ENCODE results near the gene RAI1. TPM values are rescaled to one million over a fixed set of nuclear protein-coding genes. Genes with fewer than 3 reads are reported as not detected.
"Not testable (repeated sequence)": the region's sequence is repeated elsewhere in the genome, so short reads cannot be mapped to it uniquely, and the experiment has no call there.

Gene RAI1, protein sequence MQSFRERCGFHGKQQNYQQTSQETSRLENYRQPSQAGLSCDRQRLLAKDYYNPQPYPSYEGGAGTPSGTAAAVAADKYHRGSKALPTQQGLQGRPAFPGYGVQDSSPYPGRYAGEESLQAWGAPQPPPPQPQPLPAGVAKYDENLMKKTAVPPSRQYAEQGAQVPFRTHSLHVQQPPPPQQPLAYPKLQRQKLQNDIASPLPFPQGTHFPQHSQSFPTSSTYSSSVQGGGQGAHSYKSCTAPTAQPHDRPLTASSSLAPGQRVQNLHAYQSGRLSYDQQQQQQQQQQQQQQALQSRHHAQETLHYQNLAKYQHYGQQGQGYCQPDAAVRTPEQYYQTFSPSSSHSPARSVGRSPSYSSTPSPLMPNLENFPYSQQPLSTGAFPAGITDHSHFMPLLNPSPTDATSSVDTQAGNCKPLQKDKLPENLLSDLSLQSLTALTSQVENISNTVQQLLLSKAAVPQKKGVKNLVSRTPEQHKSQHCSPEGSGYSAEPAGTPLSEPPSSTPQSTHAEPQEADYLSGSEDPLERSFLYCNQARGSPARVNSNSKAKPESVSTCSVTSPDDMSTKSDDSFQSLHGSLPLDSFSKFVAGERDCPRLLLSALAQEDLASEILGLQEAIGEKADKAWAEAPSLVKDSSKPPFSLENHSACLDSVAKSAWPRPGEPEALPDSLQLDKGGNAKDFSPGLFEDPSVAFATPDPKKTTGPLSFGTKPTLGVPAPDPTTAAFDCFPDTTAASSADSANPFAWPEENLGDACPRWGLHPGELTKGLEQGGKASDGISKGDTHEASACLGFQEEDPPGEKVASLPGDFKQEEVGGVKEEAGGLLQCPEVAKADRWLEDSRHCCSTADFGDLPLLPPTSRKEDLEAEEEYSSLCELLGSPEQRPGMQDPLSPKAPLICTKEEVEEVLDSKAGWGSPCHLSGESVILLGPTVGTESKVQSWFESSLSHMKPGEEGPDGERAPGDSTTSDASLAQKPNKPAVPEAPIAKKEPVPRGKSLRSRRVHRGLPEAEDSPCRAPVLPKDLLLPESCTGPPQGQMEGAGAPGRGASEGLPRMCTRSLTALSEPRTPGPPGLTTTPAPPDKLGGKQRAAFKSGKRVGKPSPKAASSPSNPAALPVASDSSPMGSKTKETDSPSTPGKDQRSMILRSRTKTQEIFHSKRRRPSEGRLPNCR (N-terminal part only)
- 8.9 TPM for total RNA-seq

DNA sequence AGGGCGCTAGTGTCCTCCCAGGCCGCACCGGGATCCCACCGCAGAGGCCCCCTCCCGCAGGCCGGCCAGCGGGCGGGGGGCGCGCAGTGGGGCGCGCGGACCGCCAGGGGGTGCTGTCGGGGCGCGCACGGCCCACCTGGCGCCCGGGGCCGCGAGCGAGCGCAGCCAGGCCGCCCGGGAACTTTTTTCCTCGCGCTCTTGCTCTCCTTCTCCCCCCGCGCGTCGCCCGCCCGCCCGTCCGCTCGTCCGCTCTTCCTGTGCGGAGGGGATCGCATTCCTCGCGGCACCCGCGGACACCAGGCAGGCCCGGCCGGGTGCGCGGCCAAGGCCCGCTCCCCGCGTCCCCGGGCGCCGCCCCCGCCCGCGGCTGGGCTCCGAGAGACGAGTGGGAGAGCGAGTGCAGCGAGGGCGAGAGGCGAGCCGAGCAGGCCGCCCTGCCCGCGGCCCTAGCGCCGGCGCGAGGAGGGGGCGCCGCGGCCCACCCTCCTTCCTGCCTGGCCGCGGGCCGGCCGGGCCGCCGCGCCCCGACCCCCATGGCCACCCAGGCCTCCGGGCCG is at the start of gene RAI1:
Gene RAI1, plus strand, starts transcription at position 272 of the 557 bp plus-strand sequence. CDS start 111,491 bp downstream, outside the sequence.
- Histone ChIP-seq H3K4me3 (ENCODE audit: low read length) (peak within 1 kb of the TSS; percentile 59), H3K27me3 (ENCODE audit: insufficient read depth, low read length) (no peaks in the 10 kb centered on the region), H3K4me1 (ENCODE audit: insufficient read depth, low read length) (peaks cover 25% of the 10 kb centered on the region), H3K9me3 (ENCODE audit: low read depth, low read length) (no peaks in the 10 kb centered on the region)

DNA sequence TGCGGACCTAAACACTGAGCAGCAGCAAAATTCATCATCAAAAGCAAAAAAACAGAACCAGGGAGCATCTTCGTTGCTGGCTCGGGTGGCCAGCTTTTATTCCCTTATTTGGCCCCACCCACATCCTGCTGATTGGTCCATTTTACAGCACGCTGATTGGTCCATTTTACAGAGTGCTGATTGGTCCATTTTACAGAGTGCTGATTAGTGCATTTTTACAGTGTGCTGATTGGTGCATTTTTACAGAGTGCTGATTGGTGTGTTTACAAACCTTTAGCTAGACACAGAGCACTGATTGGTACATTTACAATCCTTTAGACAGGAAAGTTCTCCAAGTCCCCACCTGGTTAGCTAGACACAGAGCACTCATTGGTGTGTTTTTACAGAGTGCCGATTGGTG is 48.6 kb upstream of the RAI1 start:
- peaks cover 23% of the 10 kb centered on the region for H3K4me1 ChIP-seq (ENCODE audit: insufficient read depth, low read length)

GRCh38 chr17:17633310-17633709 is 47.9 kb upstream of the RAI1 start:
- Histone ChIP-seq H3K9me3 (ENCODE audit: low read depth, low read length) (no peaks in the 10 kb centered on the region), H3K4me1 (ENCODE audit: insufficient read depth, low read length) (peaks cover 22% of the 10 kb centered on the region), H3K4me3 (ENCODE audit: low read length) (no peak overlapping the region), H3K27me3 (ENCODE audit: insufficient read depth, low read length) (no peaks in the 10 kb centered on the region)

More for the DNA sequence above, 48.6 kb upstream of the RAI1 start:
- H3K27me3 ChIP-seq (ENCODE audit: insufficient read depth, low read length); H3K4me3 ChIP-seq (ENCODE audit: low read length); H3K9me3 ChIP-seq (ENCODE audit: low read depth, low read length): not testable (repeated sequence)

DNA sequence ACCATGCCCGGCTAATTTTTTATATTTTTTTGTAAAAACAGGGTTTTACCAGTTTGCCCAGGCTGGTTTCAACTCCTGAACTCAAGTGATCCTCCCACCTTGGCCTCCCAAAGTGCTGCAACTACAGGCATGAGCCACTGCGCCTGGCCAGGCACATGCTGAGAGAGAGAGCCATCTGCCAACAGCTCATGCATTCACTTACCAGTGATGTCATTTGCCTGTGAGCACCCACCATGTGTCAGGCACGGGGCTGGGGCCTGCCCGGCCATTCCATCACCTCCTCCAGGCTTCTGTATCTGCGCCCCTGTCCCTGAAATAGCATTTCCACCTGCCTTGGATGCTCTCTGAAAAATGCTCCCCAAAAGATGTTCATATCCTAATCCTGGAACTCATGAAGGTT is 46.1 kb upstream of the RAI1 start:
- H3K4me3 ChIP-seq (ENCODE audit: low read length) = no peak overlapping the region
- no peaks in the 10 kb centered on the region for H3K27me3 ChIP-seq (ENCODE audit: insufficient read depth, low read length)
- H3K9me3 ChIP-seq (ENCODE audit: low read depth, low read length) = no peaks in the 10 kb centered on the region
- peaks cover 30% of the 10 kb centered on the region for H3K4me1 ChIP-seq (ENCODE audit: insufficient read depth, low read length)

DNA sequence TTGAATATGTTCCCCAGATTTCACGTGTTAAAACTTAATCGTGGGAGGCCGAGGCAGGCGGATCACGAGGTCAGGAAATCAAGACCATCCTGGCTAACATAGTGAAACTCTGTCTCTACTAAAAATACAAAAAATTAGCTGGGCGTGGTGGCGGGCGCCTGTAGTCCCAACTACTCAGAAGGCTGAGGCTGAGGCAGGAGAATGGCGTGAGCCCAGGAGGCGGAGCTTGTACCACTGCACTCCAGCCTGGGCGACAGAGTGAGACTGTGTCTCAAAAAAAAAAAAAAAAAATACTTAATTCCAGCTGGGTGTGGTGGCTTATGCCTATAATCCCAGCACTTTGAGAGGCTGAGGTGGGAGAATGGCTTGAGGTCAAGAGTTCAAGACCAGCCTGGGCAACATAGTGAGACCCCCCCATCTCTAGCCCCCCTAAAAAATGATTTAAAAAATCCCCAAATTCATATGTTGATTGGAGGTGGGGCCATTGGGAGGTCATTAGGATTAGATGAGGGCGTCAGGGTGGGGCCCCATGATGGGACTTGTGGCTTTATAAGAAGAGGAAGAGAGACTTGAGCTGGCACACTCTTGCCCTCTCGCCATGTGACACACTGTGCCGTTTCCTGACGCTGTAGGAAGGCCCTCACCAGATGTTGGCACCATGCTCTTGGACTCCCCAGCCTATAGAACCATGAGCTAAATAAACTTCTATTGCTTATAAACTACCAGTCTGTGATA is 45.6 kb upstream of the RAI1 start:
- peaks cover 36% of the 10 kb centered on the region for H3K4me1 ChIP-seq (ENCODE audit: insufficient read depth, low read length)
- H3K4me3 ChIP-seq (ENCODE audit: low read length); H3K27me3 ChIP-seq (ENCODE audit: insufficient read depth, low read length); H3K9me3 ChIP-seq (ENCODE audit: low read depth, low read length): not testable (repeated sequence)

GRCh38 chr17:17636272-17636885 is 44.9 kb upstream of the RAI1 start:
- Histone ChIP-seq H3K9me3 (ENCODE audit: low read depth, low read length) (no peaks in the 10 kb centered on the region), H3K27me3 (ENCODE audit: insufficient read depth, low read length) (no peaks in the 10 kb centered on the region), H3K4me3 (ENCODE audit: low read length) (no peak overlapping the region), H3K4me1 (ENCODE audit: insufficient read depth, low read length) (peaks cover 42% of the 10 kb centered on the region)

DNA sequence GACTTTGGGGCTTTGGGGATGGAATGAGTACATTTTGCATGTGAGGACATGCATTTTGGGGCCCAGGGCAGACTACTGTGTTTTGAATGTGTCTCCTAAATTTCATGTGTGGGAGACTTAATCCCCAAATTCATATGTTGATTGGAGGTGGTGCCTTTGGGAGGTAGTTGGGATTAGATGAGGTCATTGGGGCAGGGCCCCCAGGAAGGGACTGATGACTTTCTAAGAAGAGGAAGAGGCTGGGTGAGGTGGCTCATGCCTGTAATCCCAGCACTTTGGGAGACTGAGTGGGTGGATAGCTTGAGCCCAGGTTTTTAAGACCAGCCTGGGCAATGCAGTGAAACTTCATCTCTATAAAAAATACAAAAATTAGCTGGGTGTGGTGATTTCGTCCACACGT is 42.8 kb upstream of the RAI1 start:
- Histone ChIP-seq H3K9me3 (ENCODE audit: low read depth, low read length) (no peaks in the 10 kb centered on the region), H3K4me3 (ENCODE audit: low read length) (no peak overlapping the region), H3K27me3 (ENCODE audit: insufficient read depth, low read length) (no peaks in the 10 kb centered on the region)

DNA sequence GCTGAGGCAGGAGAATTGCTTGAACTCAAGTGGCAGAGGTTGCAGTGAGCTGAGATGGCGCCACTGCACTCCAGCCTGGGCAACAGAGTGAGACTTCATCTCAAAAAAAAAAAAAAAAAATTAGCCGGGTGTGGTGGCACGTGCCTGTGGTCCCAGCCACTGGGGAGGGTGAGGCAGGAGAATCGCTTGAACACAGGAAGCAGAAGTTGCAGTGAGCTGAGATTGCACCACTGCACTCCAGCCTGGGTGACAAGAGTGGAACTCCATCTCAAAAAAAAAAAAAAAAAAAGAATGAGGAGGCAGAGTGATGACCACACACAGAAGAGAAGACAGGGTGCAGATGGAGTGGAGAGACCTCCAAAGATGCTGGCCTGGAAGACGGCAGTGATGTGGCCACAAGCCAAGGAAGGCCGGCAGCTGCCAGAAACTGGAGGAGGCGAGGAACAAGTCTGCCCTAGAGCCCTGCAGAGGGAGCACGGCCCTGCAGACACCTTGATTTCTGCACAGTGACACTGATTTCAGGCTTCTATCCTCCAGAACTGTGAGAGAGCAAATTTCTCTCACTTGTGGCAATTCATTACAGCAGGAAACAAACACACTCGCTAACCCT is 41.5 kb upstream of the RAI1 start:
- not testable (repeated sequence) for H3K4me3 ChIP-seq (ENCODE audit: low read length); H3K9me3 ChIP-seq (ENCODE audit: low read depth, low read length); H3K27me3 ChIP-seq (ENCODE audit: insufficient read depth, low read length)
- H3K4me1 ChIP-seq (ENCODE audit: insufficient read depth, low read length) = peaks cover 45% of the 10 kb centered on the region

More for the DNA sequence above, 42.8 kb upstream of the RAI1 start:
- peaks cover 45% of the 10 kb centered on the region for H3K4me1 ChIP-seq (ENCODE audit: insufficient read depth, low read length)

DNA sequence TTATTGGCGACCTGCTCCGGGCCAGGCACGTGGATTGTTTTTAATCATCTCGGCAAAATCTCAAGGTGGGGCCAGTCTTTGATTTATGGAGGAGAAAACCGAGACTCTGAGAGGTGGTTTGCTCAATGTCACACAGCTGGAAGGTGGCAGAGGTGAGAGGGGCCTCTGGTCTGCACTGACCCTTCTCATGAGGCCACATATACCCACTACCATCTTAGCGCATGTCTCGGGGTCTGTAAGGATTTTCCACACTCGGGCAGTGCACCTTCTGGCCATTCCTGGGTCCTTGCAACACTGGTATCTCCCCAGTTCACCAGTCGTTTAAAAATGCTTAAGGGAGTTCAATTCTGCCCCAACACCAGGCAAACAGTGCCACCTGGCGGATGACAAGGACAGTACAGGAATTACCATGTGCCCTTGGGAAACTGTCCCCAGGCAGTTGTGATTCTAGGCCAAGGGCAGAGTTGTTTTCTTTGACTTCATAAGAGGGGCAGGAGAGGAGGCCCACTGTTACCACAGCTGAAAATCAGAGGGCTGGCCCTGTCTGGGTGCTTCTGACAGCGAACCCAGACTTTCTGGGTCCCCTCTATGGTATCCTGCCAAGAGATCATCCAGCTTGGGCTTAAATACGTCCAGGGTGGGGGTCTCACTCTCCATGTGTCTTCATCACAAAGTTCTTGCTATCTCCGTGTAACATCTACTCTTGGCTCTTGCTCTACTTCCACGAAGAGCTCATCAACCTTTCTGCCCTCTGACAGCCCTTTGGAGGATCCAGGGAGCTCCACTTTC is 39.4 kb upstream of the RAI1 start:
- no peaks in the 10 kb centered on the region for H3K27me3 ChIP-seq (ENCODE audit: insufficient read depth, low read length)
- H3K4me1 ChIP-seq (ENCODE audit: insufficient read depth, low read length) = peaks cover 35% of the 10 kb centered on the region
- H3K9me3 ChIP-seq (ENCODE audit: low read depth, low read length) = no peaks in the 10 kb centered on the region
- H3K4me3 ChIP-seq (ENCODE audit: low read length) = no peak overlapping the region

DNA sequence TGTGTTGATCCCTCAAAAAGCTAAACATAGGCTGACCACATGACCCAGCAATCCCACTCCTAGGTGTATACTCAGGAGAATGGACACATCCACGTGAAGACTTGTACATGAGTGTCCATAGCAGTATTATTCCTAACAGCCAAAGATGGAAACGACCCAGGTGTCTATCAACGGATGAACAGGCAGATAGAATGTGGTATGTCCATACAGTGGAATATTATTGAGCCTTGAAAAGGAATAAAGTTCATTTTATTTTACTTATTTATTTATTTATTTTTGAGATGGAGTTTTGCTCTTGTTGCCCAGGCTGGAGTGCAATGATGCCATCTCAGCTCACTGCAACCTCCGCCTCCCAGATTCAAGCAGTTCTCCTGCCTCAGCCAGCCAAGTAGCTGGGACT is 36.1 kb upstream of the RAI1 start:
- not testable (repeated sequence) for H3K4me3 ChIP-seq (ENCODE audit: low read length); H3K9me3 ChIP-seq (ENCODE audit: low read depth, low read length); H3K27me3 ChIP-seq (ENCODE audit: insufficient read depth, low read length)
- H3K4me1 ChIP-seq (ENCODE audit: insufficient read depth, low read length) = peaks cover 14% of the 10 kb centered on the region

DNA sequence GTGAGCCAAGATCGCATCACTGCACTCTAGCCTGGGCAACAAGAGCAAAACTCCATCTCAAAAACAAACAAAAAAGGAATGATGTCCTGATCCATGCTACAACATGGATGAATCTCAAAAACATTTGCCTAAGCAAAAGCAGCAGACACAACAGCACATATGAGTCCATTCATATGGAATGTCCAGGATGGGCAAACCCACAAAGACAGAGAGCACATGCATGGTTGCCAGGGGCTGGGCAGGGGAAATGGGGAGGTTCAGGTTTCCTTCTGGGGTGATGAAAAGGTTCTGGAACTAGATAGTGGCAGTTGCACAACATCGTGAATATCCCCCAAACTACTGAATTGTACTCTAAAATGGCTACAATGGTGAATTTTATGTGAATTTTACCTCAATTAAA is 35.3 kb upstream of the RAI1 start:
- H3K4me3 ChIP-seq (ENCODE audit: low read length) = no peak overlapping the region
- no peaks in the 10 kb centered on the region for H3K27me3 ChIP-seq (ENCODE audit: insufficient read depth, low read length)
- peaks cover 7% of the 10 kb centered on the region for H3K4me1 ChIP-seq (ENCODE audit: insufficient read depth, low read length)
- H3K9me3 ChIP-seq (ENCODE audit: low read depth, low read length) = no peaks in the 10 kb centered on the region

- H3K4me3 ChIP-seq (ENCODE audit: low read length) = no peak overlapping the region
- no peaks in the 10 kb centered on the region for H3K9me3 ChIP-seq (ENCODE audit: low read depth, low read length)
- no peaks in the 10 kb centered on the region for H3K27me3 ChIP-seq (ENCODE audit: insufficient read depth, low read length)
- H3K4me1 ChIP-seq (ENCODE audit: insufficient read depth, low read length) = no peaks in the 10 kb centered on the region
These were observed 33.6 kb upstream of the RAI1 start for GRCh38 chr17:17647524-17648178.

GRCh38 chr17:17648762-17649161 is 32.5 kb upstream of the RAI1 start:
- no peak overlapping the region for H3K4me3 ChIP-seq (ENCODE audit: low read length)

More at GRCh38 chr17:17648762-17649161, 32.5 kb upstream of the RAI1 start:
- H3K4me1 ChIP-seq (ENCODE audit: insufficient read depth, low read length) = no peaks in the 10 kb centered on the region
- H3K27me3 ChIP-seq (ENCODE audit: insufficient read depth, low read length) = no peaks in the 10 kb centered on the region
- no peaks in the 10 kb centered on the region for H3K9me3 ChIP-seq (ENCODE audit: low read depth, low read length)
